Kasumi-1 (cell line): ENCODE data around the gene ATP5PB.

ENCODE experiments used
- DNase-seq, 2 experiments: peaks; one replicate each; lab custom pipeline; 2025; lab: John Stamatoyannopoulos, UW

ATP5PB gene

DNA sequence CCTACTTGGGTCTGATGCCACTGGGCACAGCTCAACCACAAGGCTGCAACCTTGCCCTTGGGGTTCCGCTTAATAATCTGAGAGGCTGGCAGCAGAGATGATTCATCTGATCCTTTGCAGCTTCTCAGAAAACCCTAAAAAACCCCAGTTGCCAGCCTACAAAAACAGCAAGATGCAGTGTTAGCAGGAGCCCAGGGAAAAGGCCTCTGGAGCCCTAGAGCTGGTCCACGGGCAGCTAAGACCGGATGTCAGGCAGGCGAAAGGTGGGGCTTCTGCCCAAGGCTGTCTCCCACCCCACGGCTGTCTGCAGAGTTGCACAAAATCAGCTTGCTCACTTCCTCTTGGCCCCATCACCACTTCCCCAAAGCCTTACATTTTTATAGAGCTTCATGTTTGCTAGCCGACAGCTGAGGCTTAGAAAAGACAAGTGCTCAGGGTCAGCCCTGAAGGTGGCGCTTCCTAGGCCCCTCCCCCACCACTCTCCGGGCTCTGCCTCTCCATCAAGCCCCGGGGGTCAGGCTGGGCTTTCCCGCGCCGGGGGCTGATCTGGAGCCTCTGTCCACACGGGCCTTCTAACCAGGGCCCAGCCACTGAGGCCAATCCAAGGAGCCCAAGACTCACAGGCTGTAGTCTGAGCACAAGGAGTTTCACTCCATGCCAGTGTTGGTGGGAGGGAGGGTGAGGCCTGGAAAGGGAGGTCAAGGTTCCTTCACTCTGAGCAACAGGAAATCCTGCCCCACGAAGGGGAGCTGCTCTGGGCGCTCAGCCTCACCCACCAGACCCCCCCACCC, 58.3 kb downstream of the ATP5PB start:
- DNase-seq: peak; percentile 98 to 99

GRCh38 chr1:111509997-111510375, 60.7 kb downstream of the ATP5PB start:
- DNase-seq: no peak

GRCh38 chr1:111511370-111511769, 62.1 kb downstream of the ATP5PB start:
- no peak for DNase-seq
